ENCODE results near the gene SLC13A5.

GRCh38 chr17:6666077-6666521, 47.1 kb downstream of the SLC13A5 start:
- TF ChIP-seq, protein P1, sequence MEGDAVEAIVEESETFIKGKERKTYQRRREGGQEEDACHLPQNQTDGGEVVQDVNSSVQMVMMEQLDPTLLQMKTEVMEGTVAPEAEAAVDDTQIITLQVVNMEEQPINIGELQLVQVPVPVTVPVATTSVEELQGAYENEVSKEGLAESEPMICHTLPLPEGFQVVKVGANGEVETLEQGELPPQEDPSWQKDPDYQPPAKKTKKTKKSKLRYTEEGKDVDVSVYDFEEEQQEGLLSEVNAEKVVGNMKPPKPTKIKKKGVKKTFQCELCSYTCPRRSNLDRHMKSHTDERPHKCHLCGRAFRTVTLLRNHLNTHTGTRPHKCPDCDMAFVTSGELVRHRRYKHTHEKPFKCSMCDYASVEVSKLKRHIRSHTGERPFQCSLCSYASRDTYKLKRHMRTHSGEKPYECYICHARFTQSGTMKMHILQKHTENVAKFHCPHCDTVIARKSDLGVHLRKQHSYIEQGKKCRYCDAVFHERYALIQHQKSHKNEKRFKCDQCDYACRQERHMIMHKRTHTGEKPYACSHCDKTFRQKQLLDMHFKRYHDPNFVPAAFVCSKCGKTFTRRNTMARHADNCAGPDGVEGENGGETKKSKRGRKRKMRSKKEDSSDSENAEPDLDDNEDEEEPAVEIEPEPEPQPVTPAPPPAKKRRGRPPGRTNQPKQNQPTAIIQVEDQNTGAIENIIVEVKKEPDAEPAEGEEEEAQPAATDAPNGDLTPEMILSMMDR (IDR thresholded peaks at IDR 0.05; ENCODE audit: low read depth, low read length), result peak; percentile 72
- no peak for TF ChIP-seq POLR2A (IDR thresholded peaks at IDR 0.05; ENCODE audit: extremely low read depth, insufficient read length)

Data from NB4 (cell line).